ENCODE data around the gene CC2D2B. TPM values are rescaled to one million over a fixed set of nuclear protein-coding genes. Genes with fewer than 3 reads are reported as not detected.
A peak's percentile ranks its signal among the peaks of the same experiment; 100 is the strongest.

Gene CC2D2B
- total RNA-seq, 1 experiment from 2014 or later, result not detected

GRCh38 chr10:96034625-96035024 lies 126.8 kb downstream of the CC2D2B start:
- intact Hi-C loops (cut with micrococcal nuclease; ENCODE audit: unreplicated experiment), result no loop called here
- DNase-seq, result no peak
- Mint-ChIP-seq H3K27ac (ENCODE audit: unreplicated experiment) (no peak overlapping the region), H3K27me3 (ENCODE audit: unreplicated experiment) (peaks cover 15% of the 10 kb centered on the region), H3K9me3 (ENCODE audit: low read depth, unreplicated experiment) (no peaks in the 10 kb centered on the region), H3K36me3 (ENCODE audit: insufficient read depth, unreplicated experiment) (no peaks in the 10 kb centered on the region), H3K4me1 (ENCODE audit: low read depth, unreplicated experiment) (no peaks in the 10 kb centered on the region), H3K4me3 (ENCODE audit: low read depth, unreplicated experiment) (no peak overlapping the region)
- no TSS peak for BruUV-seq (replicated peaks)
- TF ChIP-seq CTCF (IDR thresholded peaks at IDR 0.05; ENCODE audit: unreplicated experiment), result no peak
- CTCF ChIA-PET, result no interaction called here

- H3K4me1 Mint-ChIP-seq (ENCODE audit: low read depth, unreplicated experiment), result no peaks in the 10 kb centered on the region
- CTCF ChIA-PET, result no interaction called here
- H3K36me3 Mint-ChIP-seq (ENCODE audit: insufficient read depth, unreplicated experiment), result peaks cover 6% of the 10 kb centered on the region
- H3K27ac Mint-ChIP-seq (ENCODE audit: unreplicated experiment), result no peak overlapping the region
- intact Hi-C loops (cut with micrococcal nuclease; ENCODE audit: unreplicated experiment), result no loop called here
- no TSS peak for BruUV-seq (replicated peaks)
- H3K4me3 Mint-ChIP-seq (ENCODE audit: low read depth, unreplicated experiment), result no peak overlapping the region
- peaks cover 10% of the 10 kb centered on the region for H3K27me3 Mint-ChIP-seq (ENCODE audit: unreplicated experiment)
- no peaks in the 10 kb centered on the region for H3K9me3 Mint-ChIP-seq (ENCODE audit: low read depth, unreplicated experiment)
- no peak for TF ChIP-seq CTCF (IDR thresholded peaks at IDR 0.05; ENCODE audit: unreplicated experiment)
- no peak for DNase-seq
These were observed 131.0 kb downstream of the CC2D2B start for GRCh38 chr10:96038476-96039387.

GRCh38 chr10:96041146-96041545 lies 133.4 kb downstream of the CC2D2B start:
- CTCF ChIA-PET, result no interaction called here
- no peak for TF ChIP-seq CTCF (IDR thresholded peaks at IDR 0.05; ENCODE audit: unreplicated experiment)
- BruUV-seq (replicated peaks), result no TSS peak
- no peak for DNase-seq
- no peaks in the 10 kb centered on the region for H3K4me1 Mint-ChIP-seq (ENCODE audit: low read depth, unreplicated experiment)
- intact Hi-C loops (cut with micrococcal nuclease; ENCODE audit: unreplicated experiment), result no loop called here
- no peak overlapping the region for H3K4me3 Mint-ChIP-seq (ENCODE audit: low read depth, unreplicated experiment)
- no peaks in the 10 kb centered on the region for H3K9me3 Mint-ChIP-seq (ENCODE audit: low read depth, unreplicated experiment)
- H3K27ac Mint-ChIP-seq (ENCODE audit: unreplicated experiment), result no peak overlapping the region
- H3K27me3 Mint-ChIP-seq (ENCODE audit: unreplicated experiment), result no peaks in the 10 kb centered on the region
- H3K36me3 Mint-ChIP-seq (ENCODE audit: insufficient read depth, unreplicated experiment), result peaks cover 12% of the 10 kb centered on the region

GRCh38 chr10:96043033-96043892 lies 135.5 kb downstream of the CC2D2B start, which contains the start of gene CCNJ:
TSS of gene CCNJ (plus strand) at chr10:96043583. CDS start at chr10:96044394, 811 bp downstream.
- H3K27ac Mint-ChIP-seq (ENCODE audit: unreplicated experiment), result peak within 1 kb of the TSS; percentile 75
- CTCF ChIA-PET, result interaction anchor here (0.9 to 1.1 kb wide), 2 partner anchors 26 to 87 kb away, joined by 4 to 5 read pairs; partner anchors contain the start of gene ZNF518A
- peaks cover 12% of the 10 kb centered on the region for H3K36me3 Mint-ChIP-seq (ENCODE audit: insufficient read depth, unreplicated experiment)
- H3K27me3 Mint-ChIP-seq (ENCODE audit: unreplicated experiment), result no peaks in the 10 kb centered on the region
- BruUV-seq (replicated peaks), result no TSS peak
- H3K4me3 Mint-ChIP-seq (ENCODE audit: low read depth, unreplicated experiment), result peak within 1 kb of the TSS; percentile 95
- H3K9me3 Mint-ChIP-seq (ENCODE audit: low read depth, unreplicated experiment), result no peaks in the 10 kb centered on the region
- no peak for TF ChIP-seq CTCF (IDR thresholded peaks at IDR 0.05; ENCODE audit: unreplicated experiment)
- intact Hi-C loops (cut with micrococcal nuclease; ENCODE audit: unreplicated experiment), result loop anchor here (1.0 kb wide), 1 partner anchor 88 kb away; no protein-coding TSS in a partner anchor
- no peaks in the 10 kb centered on the region for H3K4me1 Mint-ChIP-seq (ENCODE audit: low read depth, unreplicated experiment)
- peak; percentile 86 for DNase-seq

Data from Calu3 (cell line).